Transverse colon (tissue), 4 donors: ENCODE measurements around the gene LDB2. TPM values are rescaled to one million over a fixed set of nuclear protein-coding genes. Genes with fewer than 3 reads are reported as not detected.

Experiments used
- DNase-seq: peaks from one replicate; pipeline ENCODE4 v3.0.0-alpha.2; 2019
- H3K27ac ChIP-seq, 4 donors: fragments of 200-600 bp; sonication (generic); 2 replicates each; pipeline ENCODE4 v1.5.1; 2016 to 2018; ENCODE audit warnings: inconsistent platforms in 4 of 4
- H3K27me3 ChIP-seq: fragments of 200-600 bp; sonication (generic); 2 replicates; pipeline ENCODE4 v1.5.1; 2017; ENCODE audit warnings: inconsistent platforms
- H3K36me3 ChIP-seq, 4 donors: fragments of 200-600 bp; sonication (generic); 2 replicates each; pipeline ENCODE4 v1.5.1; 2017 to 2019; ENCODE audit warnings: inconsistent platforms in 4 of 4
- H3K4me1 ChIP-seq, 4 donors: fragments of 200-600 bp; sonication (generic); 2 replicates each; pipeline ENCODE4 v1.5.1; 2017 to 2020; ENCODE audit warnings: inconsistent platforms in 4 of 4
- H3K4me3 ChIP-seq, 4 donors: fragments of 200-600 bp; sonication (generic); 1 replicate in 1 of 4; 2 replicates in 3 of 4; pipeline versions ENCODE4 v1.5.1 to v1.6.1; 2017 to 2019; ENCODE audit warnings: inconsistent platforms in 4 of 4
- H3K9me3 ChIP-seq, 2 donors: fragments of 200-600 bp; sonication (generic); 2 replicates each; pipeline ENCODE4 v1.5.1; 2017 to 2019; ENCODE audit warnings: inconsistent platforms in 2 of 2
- CTCF ChIP-seq, 5 experiments: fragments of 200-600 bp in 3 of 5; fragments of 450-650 bp in 2 of 5; sonication (generic) in 3 of 5; IDR thresholded peaks; 1 replicate in 2 of 5; 2 replicates in 3 of 5; pipeline ENCODE4 v1.5.1; 2016 to 2017; ENCODE audit warnings: antibody characterized with exemption in 5 of 5, inconsistent platforms in 3 of 5, mild to moderate bottlenecking in 2 of 5, moderate library complexity in 1 of 5
- EP300 ChIP-seq: sonication (generic); formaldehyde crosslinking; IDR thresholded peaks from one replicate; pipeline ENCODE4 v1.6.1; 2017; ENCODE audit warnings: antibody characterized with exemption, low read depth
- POLR2A ChIP-seq: fragments of 450-650 bp; IDR thresholded peaks from one replicate; pipeline ENCODE4 v1.6.1; 2016; ENCODE audit warnings: antibody characterized with exemption, mild to moderate bottlenecking, moderate library complexity
- POLR2AphosphoS5 ChIP-seq, 3 donors: sonication (generic); formaldehyde crosslinking; IDR thresholded peaks; one replicate each; pipeline ENCODE4 v1.6.1; 2016; ENCODE audit warnings: antibody characterized with exemption in 3 of 3
- WGBS, 2 donors: methylation state at CpG; one replicate each; pipeline ENCODE4 v1.1.5; 2018; ENCODE audit warnings: low coverage in 1 of 2; 5-methylcytosine and 5-hydroxymethylcytosine counted together
- in situ Hi-C, 4 donors: fragments of 200-750 bp; cut with MboI; loops; one replicate each; pipeline versions ENCODE4 v1.15.0 to v1.15.1; 2017; ENCODE audit warnings: low sequenced_read_pairs in 3 of 4, low pct_ligation_motif_present in 1 of 4, low pct_unique_long_range_greater_than_20kb in 1 of 4
- intact Hi-C: fragments of 100-400 bp; cut with DNase I; formaldehyde crosslinking; loops from one replicate; pipeline ENCODE4 v1.15.1; 2023; ENCODE audit warnings: low total_unique reads
- total RNA-seq, 4 donors: library from RNA; depleted of rRNA; stranded (reverse); fragments of >200 nt; gene quantifications; one replicate each; pipeline ENCODE4 v1.1.0, GENCODE V29; 2016

The LDB2 gene
- total RNA-seq, 4 donors from 2014 or later: 7.0 to 46.6 (median 8.9) TPM

- Histone ChIP-seq H3K4me1 (no peaks in the 10 kb centered on the region), H3K27me3 (no peaks in the 10 kb centered on the region), H3K9me3 (no peaks in the 10 kb centered on the region), H3K36me3 (no peaks in the 10 kb centered on the region), H3K4me3 (no peak overlapping the region), H3K27ac (no peak overlapping the region)
- 66 to 73% methylated on average over 2 of the region's 2 CpGs for WGBS, 2 donors
- DNase-seq: no peak
- TF ChIP-seq EP300 (no peak), CTCF (IDR thresholded peaks at IDR 0.05) (no peak)
- in situ Hi-C loops: no loop called here
- intact Hi-C loops: no loop called here
Measured at GRCh38 chr4:16606691-16607090, 291.8 kb downstream of the LDB2 start.

DNA sequence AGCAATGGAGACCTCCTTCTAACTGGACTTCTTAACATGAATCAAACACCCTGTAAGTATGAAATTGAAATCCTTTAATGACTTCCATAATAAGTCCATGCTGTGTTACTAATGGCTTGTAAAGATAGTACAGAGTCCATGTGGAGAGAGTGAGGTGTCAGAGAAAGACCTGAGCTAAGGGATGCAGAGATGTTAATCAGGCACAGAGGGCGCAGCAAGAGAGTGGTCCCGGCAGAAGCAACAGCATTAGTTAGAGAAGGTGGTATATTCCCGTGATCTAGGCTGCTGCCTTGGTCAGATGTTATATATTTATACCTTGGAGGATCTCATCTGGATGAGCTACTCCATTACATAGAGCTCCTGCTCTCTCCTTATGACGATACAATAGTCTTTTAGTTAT lies 295.3 kb downstream of the LDB2 start:
- in situ Hi-C loops (no loop called here), intact Hi-C loops (no loop called here)
- no peak for DNase-seq
- H3K4me1 ChIP-seq: no peaks in the 10 kb centered on the region
- 66 to 88% methylated on average over 4 of the region's 4 CpGs for WGBS, 2 donors
- H3K27ac ChIP-seq: no peak overlapping the region
- no peak overlapping the region for H3K4me3 ChIP-seq
- TF ChIP-seq CTCF (IDR thresholded peaks at IDR 0.05) (no peak), EP300 (no peak), POLR2A (no peak)
- no peaks in the 10 kb centered on the region for H3K27me3 ChIP-seq
- H3K9me3 ChIP-seq: no peaks in the 10 kb centered on the region
- H3K36me3 ChIP-seq: no peaks in the 10 kb centered on the region

DNA sequence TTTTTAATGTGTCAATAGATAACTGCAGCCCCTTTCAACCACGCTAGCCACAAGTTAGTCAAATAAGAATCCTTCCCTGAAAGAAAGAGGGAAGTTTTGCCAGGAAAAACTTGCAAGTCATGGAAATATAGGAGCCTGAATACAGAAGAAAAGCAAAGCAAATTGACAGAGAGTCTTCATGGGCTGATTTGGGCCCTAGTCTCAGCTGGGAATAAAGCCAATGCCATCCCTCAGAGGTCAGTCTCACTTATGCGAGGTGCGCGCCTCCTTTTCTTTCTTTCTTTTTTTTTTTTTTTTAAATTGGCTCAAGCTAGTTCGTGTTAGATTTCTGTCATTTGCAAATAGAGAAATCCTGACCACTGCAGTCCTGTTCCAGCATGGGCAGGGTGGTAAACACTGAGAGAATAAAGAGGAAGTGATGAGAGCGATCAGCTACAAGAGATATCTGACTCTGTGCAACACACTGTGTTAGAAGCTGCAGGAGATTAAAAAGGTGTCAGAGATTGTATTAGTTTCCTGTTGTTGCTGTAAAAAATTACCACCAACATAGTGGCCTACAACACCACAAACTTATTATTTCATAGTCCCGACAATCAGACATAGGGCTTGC lies 299.7 kb downstream of the LDB2 start:
- H3K27me3 ChIP-seq: no peaks in the 10 kb centered on the region
- no peaks in the 10 kb centered on the region for H3K36me3 ChIP-seq
- in situ Hi-C loops (no loop called here), intact Hi-C loops (no loop called here)
- H3K27ac ChIP-seq: no peak overlapping the region
- no peaks in the 10 kb centered on the region for H3K4me1 ChIP-seq
- H3K4me3 ChIP-seq: no peak overlapping the region
- no peak for TF ChIP-seq EP300
- TF ChIP-seq POLR2AphosphoS5 (IDR thresholded peaks at IDR 0.05): no peak
- no peak for TF ChIP-seq POLR2A
- TF ChIP-seq CTCF (IDR thresholded peaks at IDR 0.05): no peak
- no peaks in the 10 kb centered on the region for H3K9me3 ChIP-seq
- no peak for DNase-seq
- 63 to 72% methylated on average over 7 of the region's 7 CpGs for WGBS, 2 donors

GRCh38 chr4:16597845-16598596 lies 300.4 kb downstream of the LDB2 start:
- 70 to 78% methylated on average over 2 to 6 of the region's 6 CpGs for WGBS, 2 donors
- no peaks in the 10 kb centered on the region for H3K9me3 ChIP-seq
- DNase-seq: no peak
- intact Hi-C loops (no loop called here), in situ Hi-C loops (no loop called here)
- H3K4me1 ChIP-seq: no peaks in the 10 kb centered on the region
- no peak overlapping the region for H3K27ac ChIP-seq
- TF ChIP-seq POLR2AphosphoS5 (IDR thresholded peaks at IDR 0.05) (no peak), EP300 (no peak), CTCF (IDR thresholded peaks at IDR 0.05) (no peak), POLR2A (no peak)
- no peaks in the 10 kb centered on the region for H3K27me3 ChIP-seq
- H3K4me3 ChIP-seq: no peak overlapping the region
- no peaks in the 10 kb centered on the region for H3K36me3 ChIP-seq
